Transverse colon (tissue), 4 donors: ENCODE results near the gene CNN1. TPM values are rescaled to one million over a fixed set of nuclear protein-coding genes. Genes with fewer than 3 reads are reported as not detected.
A peak's percentile ranks its signal among the peaks of the same experiment; 100 is the strongest.

Experiments used
- DNase-seq: peaks from one replicate; pipeline ENCODE4 v3.0.0-alpha.2; 2019
- H3K27ac ChIP-seq, 4 donors: fragments of 200-600 bp; sonication (generic); 2 replicates each; pipeline ENCODE4 v1.5.1; 2016 to 2018; ENCODE audit warnings: inconsistent platforms in 4 of 4
- H3K27me3 ChIP-seq: fragments of 200-600 bp; sonication (generic); 2 replicates; pipeline ENCODE4 v1.5.1; 2017; ENCODE audit warnings: inconsistent platforms
- H3K36me3 ChIP-seq, 4 donors: fragments of 200-600 bp; sonication (generic); 2 replicates each; pipeline ENCODE4 v1.5.1; 2017 to 2019; ENCODE audit warnings: inconsistent platforms in 4 of 4
- H3K4me1 ChIP-seq, 4 donors: fragments of 200-600 bp; sonication (generic); 2 replicates each; pipeline ENCODE4 v1.5.1; 2017 to 2020; ENCODE audit warnings: inconsistent platforms in 4 of 4
- H3K4me3 ChIP-seq, 4 donors: fragments of 200-600 bp; sonication (generic); 1 replicate in 1 of 4; 2 replicates in 3 of 4; pipeline versions ENCODE4 v1.5.1 to v1.6.1; 2017 to 2019; ENCODE audit warnings: inconsistent platforms in 4 of 4
- H3K9me3 ChIP-seq, 2 donors: fragments of 200-600 bp; sonication (generic); 2 replicates each; pipeline ENCODE4 v1.5.1; 2017 to 2019; ENCODE audit warnings: inconsistent platforms in 2 of 2
- EP300 ChIP-seq: sonication (generic); formaldehyde crosslinking; IDR thresholded peaks from one replicate; pipeline ENCODE4 v1.6.1; 2017; ENCODE audit warnings: antibody characterized with exemption, low read depth
- POLR2A ChIP-seq: fragments of 450-650 bp; IDR thresholded peaks from one replicate; pipeline ENCODE4 v1.6.1; 2016; ENCODE audit warnings: antibody characterized with exemption, mild to moderate bottlenecking, moderate library complexity
- POLR2AphosphoS5 ChIP-seq, 3 donors: sonication (generic); formaldehyde crosslinking; IDR thresholded peaks; one replicate each; pipeline ENCODE4 v1.6.1; 2016; ENCODE audit warnings: antibody characterized with exemption in 3 of 3
- WGBS, 2 donors: methylation state at CpG; one replicate each; pipeline ENCODE4 v1.1.5; 2018; ENCODE audit warnings: low coverage in 1 of 2; 5-methylcytosine and 5-hydroxymethylcytosine counted together
- in situ Hi-C, 4 donors: fragments of 200-750 bp; cut with MboI; loops; one replicate each; pipeline versions ENCODE4 v1.15.0 to v1.15.1; 2017; ENCODE audit warnings: low sequenced_read_pairs in 3 of 4, low pct_ligation_motif_present in 1 of 4, low pct_unique_long_range_greater_than_20kb in 1 of 4
- intact Hi-C: fragments of 100-400 bp; cut with DNase I; formaldehyde crosslinking; loops from one replicate; pipeline ENCODE4 v1.15.1; 2023; ENCODE audit warnings: low total_unique reads
- total RNA-seq, 4 donors: library from RNA; depleted of rRNA; stranded (reverse); fragments of >200 nt; gene quantifications; one replicate each; pipeline ENCODE4 v1.1.0, GENCODE V29; 2016
- TF ChIP-seq, protein P1 (sequence below), 5 experiments: fragments of 200-600 bp in 3 of 5; fragments of 450-650 bp in 2 of 5; sonication (generic) in 3 of 5; IDR thresholded peaks; 1 replicate in 2 of 5; 2 replicates in 3 of 5; pipeline ENCODE4 v1.5.1; 2016 to 2017; ENCODE audit warnings: antibody characterized with exemption in 5 of 5, inconsistent platforms in 3 of 5, mild to moderate bottlenecking in 2 of 5, moderate library complexity in 1 of 5

Gene CNN1
- total RNA-seq = 1,000 to 10,000 TPM in 1 of 4 donors, 100 to 1,000 TPM in 3; 198 to 1,121 (median 486) TPM

DNA sequence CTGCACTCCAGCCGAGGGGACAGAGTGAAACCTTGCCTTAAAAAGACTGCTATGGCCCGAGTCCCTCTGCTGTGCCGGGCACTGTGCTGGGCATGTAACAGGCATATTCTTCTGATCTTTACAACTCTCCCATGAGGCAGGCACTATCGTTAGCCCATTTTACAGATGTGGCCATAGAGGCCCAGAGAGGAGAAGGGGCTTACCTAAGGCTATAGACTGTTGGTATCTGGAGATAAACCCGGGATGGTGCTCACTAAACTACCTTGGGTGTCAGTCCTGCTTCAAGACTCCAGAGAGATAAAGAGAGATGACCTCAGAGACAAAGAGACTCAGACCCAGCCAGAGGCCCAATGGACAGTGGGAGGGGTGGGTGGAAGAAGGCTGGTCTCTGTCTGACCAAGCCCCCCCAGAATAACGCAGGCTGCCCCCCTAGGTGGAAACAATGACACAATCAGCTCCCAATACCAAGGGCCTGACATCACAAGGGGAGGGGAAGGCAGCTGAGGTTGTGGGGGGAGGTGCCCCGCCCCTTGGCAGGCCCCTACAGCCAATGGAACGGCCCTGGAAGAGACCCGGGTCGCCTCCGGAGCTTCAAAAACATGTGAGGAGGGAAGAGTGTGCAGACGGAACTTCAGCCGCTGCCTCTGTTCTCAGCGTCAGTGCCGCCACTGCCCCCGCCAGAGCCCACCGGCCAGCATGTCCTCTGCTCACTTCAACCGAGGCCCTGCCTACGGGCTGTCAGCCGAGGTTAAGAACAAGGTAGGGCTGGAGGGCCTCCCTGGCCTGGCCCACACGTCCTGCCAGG is at the start of gene CNN1:
TSS of gene CNN1 (plus strand) at position 620 of the 805 bp plus-strand sequence. CDS start at position 697, 77 bp downstream.
- TF ChIP-seq, protein P1, sequence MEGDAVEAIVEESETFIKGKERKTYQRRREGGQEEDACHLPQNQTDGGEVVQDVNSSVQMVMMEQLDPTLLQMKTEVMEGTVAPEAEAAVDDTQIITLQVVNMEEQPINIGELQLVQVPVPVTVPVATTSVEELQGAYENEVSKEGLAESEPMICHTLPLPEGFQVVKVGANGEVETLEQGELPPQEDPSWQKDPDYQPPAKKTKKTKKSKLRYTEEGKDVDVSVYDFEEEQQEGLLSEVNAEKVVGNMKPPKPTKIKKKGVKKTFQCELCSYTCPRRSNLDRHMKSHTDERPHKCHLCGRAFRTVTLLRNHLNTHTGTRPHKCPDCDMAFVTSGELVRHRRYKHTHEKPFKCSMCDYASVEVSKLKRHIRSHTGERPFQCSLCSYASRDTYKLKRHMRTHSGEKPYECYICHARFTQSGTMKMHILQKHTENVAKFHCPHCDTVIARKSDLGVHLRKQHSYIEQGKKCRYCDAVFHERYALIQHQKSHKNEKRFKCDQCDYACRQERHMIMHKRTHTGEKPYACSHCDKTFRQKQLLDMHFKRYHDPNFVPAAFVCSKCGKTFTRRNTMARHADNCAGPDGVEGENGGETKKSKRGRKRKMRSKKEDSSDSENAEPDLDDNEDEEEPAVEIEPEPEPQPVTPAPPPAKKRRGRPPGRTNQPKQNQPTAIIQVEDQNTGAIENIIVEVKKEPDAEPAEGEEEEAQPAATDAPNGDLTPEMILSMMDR (IDR thresholded peaks at IDR 0.05) = no peak
- TF ChIP-seq POLR2AphosphoS5 (IDR thresholded peaks at IDR 0.05) (peak; percentile 82 to 96 (median 92)), POLR2A (peak; percentile 82), EP300 (peak; percentile 76)

DNA sequence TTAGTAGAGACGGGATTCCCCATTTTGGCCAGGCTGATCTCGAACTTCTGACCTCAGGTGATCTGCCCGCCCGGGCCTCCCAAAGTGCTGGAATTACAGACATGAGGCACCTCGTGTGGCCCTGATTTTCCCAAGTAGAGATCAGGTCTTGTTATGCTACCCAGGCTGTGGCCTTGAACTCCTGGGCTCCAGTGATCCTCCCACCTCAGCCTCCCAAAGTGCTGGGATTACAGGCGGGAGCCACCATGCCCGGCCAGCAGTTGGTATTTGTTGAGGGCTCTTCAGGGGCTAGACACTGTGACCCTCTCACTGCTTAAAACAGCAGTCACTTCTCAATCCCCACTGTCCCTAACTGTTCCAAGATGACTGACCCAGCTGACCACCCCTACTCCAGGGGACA is 49.3 kb upstream of the CNN1 start:
- in situ Hi-C loops = loop anchor here in 2 of 4 donors (25.0 kb wide), 2 partner anchors 102 to 202 kb away; partner anchors contain the start of genes EPOR (in 1 of the 2) and TSPAN16 (in 1 of the 2)
- no peak overlapping the region for H3K27ac ChIP-seq
- intact Hi-C loops = no loop called here

More for the DNA sequence above, at the start of gene CNN1:
- H3K27me3 ChIP-seq = peaks cover 24% of the 10 kb centered on the region
- intact Hi-C loops = no loop called here
- no peaks in the 10 kb centered on the region for H3K36me3 ChIP-seq
- H3K9me3 ChIP-seq = no peaks in the 10 kb centered on the region
- H3K4me3 ChIP-seq = peak within 1 kb of the TSS; percentile 33 to 52 (median 44)
- DNase-seq = peak; percentile 75
- 24% methylated on average over 21 of the region's 21 CpGs; no CpG with 5 or more reads in 1 of the 2 donors for WGBS, 2 donors
- H3K27ac ChIP-seq = peak within 1 kb of the TSS; percentile 86 to 97 (median 89)
- in situ Hi-C loops = no loop called here
- peaks cover 0 to 18% (median 10%) of the 10 kb centered on the region in 4 donors for H3K4me1 ChIP-seq

DNA sequence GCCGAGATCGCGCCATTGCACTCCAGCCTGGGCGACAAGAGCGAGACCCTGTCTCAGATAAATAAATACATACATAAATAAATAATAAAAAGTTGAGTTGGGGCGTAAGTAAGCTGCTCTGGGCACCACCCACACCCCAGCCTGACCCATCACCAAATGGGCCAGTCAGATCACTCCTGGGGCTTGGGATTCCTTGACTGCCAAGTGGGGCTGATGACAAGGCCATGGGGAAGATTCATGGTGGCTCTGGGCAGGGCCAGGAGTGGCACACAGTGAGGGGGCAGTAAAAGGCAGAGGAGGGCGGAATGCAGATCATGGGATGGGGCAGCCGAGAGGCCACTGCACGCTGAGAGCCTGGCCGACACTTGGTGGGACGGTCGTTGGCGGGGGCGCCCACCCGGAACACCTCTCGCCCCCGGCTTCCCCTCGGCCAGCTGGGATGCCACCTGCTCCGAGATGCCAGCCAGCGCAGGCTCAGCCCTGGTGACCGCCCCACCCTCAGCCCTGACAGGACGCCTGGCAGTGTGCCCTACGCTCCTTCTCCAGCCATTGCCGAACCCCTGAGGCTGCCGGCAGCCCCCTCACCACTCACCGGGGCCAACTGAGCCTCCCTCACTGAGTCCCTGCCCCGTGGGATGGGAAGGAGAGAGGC is 43.9 kb upstream of the CNN1 start:
- TF ChIP-seq, protein P1 (IDR thresholded peaks at IDR 0.05) = no peak
- TF ChIP-seq POLR2AphosphoS5 (IDR thresholded peaks at IDR 0.05) = no peak
- TF ChIP-seq EP300 = no peak
- TF ChIP-seq POLR2A = no peak
- H3K27me3 ChIP-seq = no peaks in the 10 kb centered on the region
- H3K4me1 ChIP-seq = peaks cover 0 to 5% (median 3%) of the 10 kb centered on the region in 4 donors
- no peak for DNase-seq
- no peak overlapping the region for H3K27ac ChIP-seq
- H3K4me3 ChIP-seq = no peak overlapping the region
- WGBS, 2 donors = 93 to 100% methylated on average over 1 to 25 of the region's 27 CpGs
- intact Hi-C loops (no loop called here), in situ Hi-C loops (loop anchor here in 2 of 4 donors (25.0 kb wide), 2 partner anchors 107 to 207 kb away; partner anchors contain the start of genes EPOR (in 1 of the 2) and TSPAN16 (in 1 of the 2))
- no peaks in the 10 kb centered on the region for H3K36me3 ChIP-seq
- no peaks in the 10 kb centered on the region for H3K9me3 ChIP-seq

More for the DNA sequence above, 49.3 kb upstream of the CNN1 start:
- H3K4me3 ChIP-seq = no peak overlapping the region
- no peaks in the 10 kb centered on the region for H3K9me3 ChIP-seq
- 80% methylated on average over 7 of the region's 7 CpGs; no CpG with 5 or more reads in 1 of the 2 donors for WGBS, 2 donors
- no peaks in the 10 kb centered on the region for H3K27me3 ChIP-seq
- TF ChIP-seq POLR2AphosphoS5 (IDR thresholded peaks at IDR 0.05) (no peak), EP300 (no peak), POLR2A (no peak)
- TF ChIP-seq, protein P1 (IDR thresholded peaks at IDR 0.05) = no peak
- no peak for DNase-seq
- H3K36me3 ChIP-seq = peaks cover 0 to 4% (median 0%) of the 10 kb centered on the region in 4 donors
- peaks cover 0 to 5% (median 3%) of the 10 kb centered on the region in 4 donors for H3K4me1 ChIP-seq

DNA sequence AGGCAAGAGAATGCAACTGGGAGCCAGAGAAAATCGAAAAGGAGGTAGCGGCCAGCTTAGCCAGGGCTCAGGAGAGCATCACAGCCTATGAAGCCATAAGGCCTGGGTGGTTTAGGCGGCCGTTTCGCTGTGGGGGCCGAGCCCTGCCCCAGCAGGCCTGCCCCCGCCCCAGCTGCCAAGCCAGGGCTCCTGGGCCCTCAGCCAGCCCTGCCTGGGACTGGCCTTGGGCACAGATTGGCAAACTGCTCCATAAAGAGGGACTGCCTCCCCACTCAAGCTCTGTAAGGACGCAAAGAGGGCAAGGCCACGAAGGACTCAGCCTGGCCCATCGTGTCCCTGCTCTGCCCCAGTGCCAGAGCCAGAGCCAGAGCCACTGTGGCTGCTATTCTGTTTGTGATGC is 43.2 kb upstream of the CNN1 start:
- Histone ChIP-seq H3K27ac (no peak overlapping the region), H3K9me3 (no peaks in the 10 kb centered on the region), H3K4me1 (peaks cover 0 to 5% (median 2%) of the 10 kb centered on the region in 4 donors), H3K27me3 (no peaks in the 10 kb centered on the region), H3K4me3 (no peak overlapping the region), H3K36me3 (no peaks in the 10 kb centered on the region)
- in situ Hi-C loops (loop anchor here in 2 of 4 donors (25.0 kb wide), 2 partner anchors 108 to 208 kb away; partner anchors contain the start of genes EPOR (in 1 of the 2) and TSPAN16 (in 1 of the 2)), intact Hi-C loops (no loop called here)
- WGBS, 2 donors = 88% methylated on average over 10 of the region's 10 CpGs; no CpG with 5 or more reads in 1 of the 2 donors
- TF ChIP-seq POLR2A (no peak), POLR2AphosphoS5 (IDR thresholded peaks at IDR 0.05) (no peak), EP300 (no peak)
- TF ChIP-seq, protein P1 (IDR thresholded peaks at IDR 0.05) = no peak
- no peak for DNase-seq
